HG02623 (cell line): Measurements from ENCODE around the gene PLA2G5.

Experiments used
- ATAC-seq: cut with Tn5 transposase; IDR thresholded peaks from one replicate; pipeline ENCODE4 v1.9.1; 2021; ENCODE audit warnings: moderate library complexity; ENCODE audit not compliant: unreplicated experiment

The PLA2G5 gene

GRCh38 chr1:20063861-20064292 is 6.1 kb upstream of the PLA2G5 start:
- ATAC-seq, result no peak

- ATAC-seq, result no peak
Measured at GRCh38 chr1:20068722-20069121, 1.3 kb upstream of the PLA2G5 start.

GRCh38 chr1:20070357-20070756 is 363 bp downstream of the PLA2G5 start:
- ATAC-seq, result no peak

- ATAC-seq, result no peak
Measured at GRCh38 chr1:20071416-20071815, 1.4 kb downstream of the PLA2G5 start.

GRCh38 chr1:20072771-20073170 is 2.8 kb downstream of the PLA2G5 start:
- ATAC-seq, result no peak

- no peak for ATAC-seq
Measured at GRCh38 chr1:20073256-20073655, 3.3 kb downstream of the PLA2G5 start.

GRCh38 chr1:20074055-20074724 is 4.2 kb downstream of the PLA2G5 start:
- ATAC-seq, result no peak

- no peak for ATAC-seq
Measured at GRCh38 chr1:20074725-20075171, 4.8 kb downstream of the PLA2G5 start.

- no peak for ATAC-seq
Measured at GRCh38 chr1:20075345-20075744, 5.4 kb downstream of the PLA2G5 start.

GRCh38 chr1:20076223-20076622 is 6.2 kb downstream of the PLA2G5 start:
- ATAC-seq, result no peak

- no peak for ATAC-seq
Measured at GRCh38 chr1:20076710-20077461, 6.9 kb downstream of the PLA2G5 start.

- no peak for ATAC-seq
Measured at GRCh38 chr1:20078171-20078651, 8.2 kb downstream of the PLA2G5 start.

GRCh38 chr1:20078711-20079110 is 8.7 kb downstream of the PLA2G5 start:
- no peak for ATAC-seq

- ATAC-seq, result no peak
Measured at GRCh38 chr1:20079661-20080305, 9.8 kb downstream of the PLA2G5 start.

- no peak for ATAC-seq
Measured at GRCh38 chr1:20080441-20081352, 10.7 kb downstream of the PLA2G5 start.

- ATAC-seq, result no peak
Measured at GRCh38 chr1:20081353-20081810, 11.4 kb downstream of the PLA2G5 start.

- no peak for ATAC-seq
Measured at GRCh38 chr1:20082772-20083171, 12.8 kb downstream of the PLA2G5 start.

- ATAC-seq, result no peak
Measured at GRCh38 chr1:20083178-20083944, 13.4 kb downstream of the PLA2G5 start.

- ATAC-seq, result no peak
Measured at GRCh38 chr1:20086800-20087199, 16.8 kb downstream of the PLA2G5 start.

- no peak for ATAC-seq
Measured at GRCh38 chr1:20087668-20088067, 17.7 kb downstream of the PLA2G5 start.
